AG04449 (cell line): ENCODE results near the gene USP6.
"Not testable (repeated sequence)": the region's sequence is repeated elsewhere in the genome, so short reads cannot be mapped to it uniquely, and the experiment has no call there.

Experiments
- CTCF ChIA-PET: fragments of 350-600 bp; formaldehyde crosslinking; extraction: SDS; loops from one replicate; lab custom pipeline; 2021; ENCODE audit warnings: antibody characterized with exemption; lab: Yijun Ruan, JAX
- POLR2A ChIA-PET: fragments of 400-600, 350-600 bp; formaldehyde crosslinking; extraction: SDS; loops from one replicate; lab custom pipeline; 2020; ENCODE audit warnings: antibody characterized with exemption, inconsistent platforms; lab: Yijun Ruan, JAX
- DNase-seq: peaks from one replicate; pipeline ENCODE4 v3.0.0-alpha.2; 2010; ENCODE audit warnings: low read depth, low spot score
- H3K4me3 ChIP-seq: 2 replicates; pipeline ENCODE4 v1.5.1; 2011; ENCODE audit warnings: low read depth, mild to moderate bottlenecking, control low read depth, low read length
- TF ChIP-seq, protein P1 (sequence below): IDR thresholded peaks from one replicate; pipeline ENCODE4 v1.5.1; 2011; ENCODE audit warnings: mild to moderate bottlenecking, moderate library complexity, low read length, control low read depth, inconsistent platforms; ENCODE audit not compliant: insufficient read depth; ENCODE audit errors: missing control alignments

USP6 gene

DNA sequence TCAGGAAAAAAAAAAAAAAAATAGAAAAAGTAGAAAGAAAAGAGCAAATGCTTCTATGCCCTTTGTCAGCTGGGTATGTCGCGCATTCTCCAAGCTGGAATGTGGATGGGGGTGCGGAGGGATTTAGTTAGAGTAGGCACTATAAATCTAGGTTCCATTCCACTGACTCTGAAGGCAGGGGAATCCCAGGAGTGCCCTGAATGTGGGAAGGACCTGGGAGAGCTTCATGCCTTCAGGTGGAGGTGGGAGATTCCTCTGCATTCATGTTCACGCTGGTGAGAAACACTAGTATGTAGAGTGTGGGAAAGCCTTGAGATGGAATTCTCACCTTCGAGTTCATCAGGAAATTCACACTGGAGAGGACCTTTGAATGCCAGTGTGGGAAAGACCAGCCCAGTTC, 16.6 kb upstream of the USP6 start:
- ChIA-PET CTCF (no interaction called here), POLR2A (no interaction called here)
- TF ChIP-seq, protein P1, sequence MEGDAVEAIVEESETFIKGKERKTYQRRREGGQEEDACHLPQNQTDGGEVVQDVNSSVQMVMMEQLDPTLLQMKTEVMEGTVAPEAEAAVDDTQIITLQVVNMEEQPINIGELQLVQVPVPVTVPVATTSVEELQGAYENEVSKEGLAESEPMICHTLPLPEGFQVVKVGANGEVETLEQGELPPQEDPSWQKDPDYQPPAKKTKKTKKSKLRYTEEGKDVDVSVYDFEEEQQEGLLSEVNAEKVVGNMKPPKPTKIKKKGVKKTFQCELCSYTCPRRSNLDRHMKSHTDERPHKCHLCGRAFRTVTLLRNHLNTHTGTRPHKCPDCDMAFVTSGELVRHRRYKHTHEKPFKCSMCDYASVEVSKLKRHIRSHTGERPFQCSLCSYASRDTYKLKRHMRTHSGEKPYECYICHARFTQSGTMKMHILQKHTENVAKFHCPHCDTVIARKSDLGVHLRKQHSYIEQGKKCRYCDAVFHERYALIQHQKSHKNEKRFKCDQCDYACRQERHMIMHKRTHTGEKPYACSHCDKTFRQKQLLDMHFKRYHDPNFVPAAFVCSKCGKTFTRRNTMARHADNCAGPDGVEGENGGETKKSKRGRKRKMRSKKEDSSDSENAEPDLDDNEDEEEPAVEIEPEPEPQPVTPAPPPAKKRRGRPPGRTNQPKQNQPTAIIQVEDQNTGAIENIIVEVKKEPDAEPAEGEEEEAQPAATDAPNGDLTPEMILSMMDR, result no peak
- H3K4me3 ChIP-seq, result no peak overlapping the region
- no peak for DNase-seq

DNA sequence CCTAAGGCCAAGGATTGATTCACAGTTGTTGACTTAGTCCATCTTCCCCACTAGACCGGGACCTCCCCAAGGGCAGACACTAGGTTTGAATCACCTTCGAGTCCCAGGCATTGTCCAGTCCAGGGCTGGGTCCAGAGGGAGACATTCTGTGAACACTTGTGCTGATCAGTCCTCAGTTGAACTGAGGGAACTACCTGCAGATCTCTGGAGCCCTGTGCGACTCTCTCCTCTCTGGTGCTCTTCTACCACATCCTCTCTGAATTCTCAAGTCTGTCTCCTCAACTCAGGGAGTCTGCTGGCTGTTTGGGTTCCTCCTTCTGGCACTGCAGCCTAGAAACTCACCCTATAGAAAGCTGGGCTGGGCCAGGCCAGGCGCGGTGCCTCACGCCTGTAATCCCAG, 15.0 kb upstream of the USP6 start:
- TF ChIP-seq, protein P1, result no peak
- no peak for DNase-seq
- ChIA-PET POLR2A (interaction anchor here (0.6 kb wide), 1 partner anchor 85 kb away, joined by 4 read pairs; no protein-coding TSS in a partner anchor), CTCF (no interaction called here)
- no peak overlapping the region for H3K4me3 ChIP-seq

DNA sequence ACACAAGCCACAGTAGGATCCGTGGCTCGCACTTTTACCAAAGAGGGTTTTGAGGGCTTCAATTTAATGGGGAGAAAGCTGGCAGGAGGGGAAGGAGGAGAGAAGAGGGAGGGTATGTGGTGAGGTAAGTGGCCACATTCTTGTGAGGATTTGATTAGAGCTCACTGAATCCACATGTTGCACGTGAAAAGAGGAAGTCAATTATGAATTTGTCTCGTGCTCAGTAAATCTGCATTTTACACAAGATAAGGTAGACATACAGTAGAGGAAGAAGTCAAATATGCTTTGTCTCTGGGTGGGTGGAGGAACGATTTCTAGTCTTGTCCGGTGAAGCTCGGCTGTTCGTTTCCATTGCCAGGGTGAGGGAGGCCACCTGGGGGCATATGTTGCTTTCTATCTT, 5.0 kb upstream of the USP6 start:
- TF ChIP-seq, protein P1, result no peak
- POLR2A ChIA-PET, result no interaction called here
- DNase-seq, result no peak
- peak overlapping the region; percentile 95 for H3K4me3 ChIP-seq
- CTCF ChIA-PET, result interaction anchor here (0.6 to 1.3 kb wide), 2 partner anchors 80 to 809 kb away, joined by 3 to 5 read pairs; no protein-coding TSS in a partner anchor

DNA sequence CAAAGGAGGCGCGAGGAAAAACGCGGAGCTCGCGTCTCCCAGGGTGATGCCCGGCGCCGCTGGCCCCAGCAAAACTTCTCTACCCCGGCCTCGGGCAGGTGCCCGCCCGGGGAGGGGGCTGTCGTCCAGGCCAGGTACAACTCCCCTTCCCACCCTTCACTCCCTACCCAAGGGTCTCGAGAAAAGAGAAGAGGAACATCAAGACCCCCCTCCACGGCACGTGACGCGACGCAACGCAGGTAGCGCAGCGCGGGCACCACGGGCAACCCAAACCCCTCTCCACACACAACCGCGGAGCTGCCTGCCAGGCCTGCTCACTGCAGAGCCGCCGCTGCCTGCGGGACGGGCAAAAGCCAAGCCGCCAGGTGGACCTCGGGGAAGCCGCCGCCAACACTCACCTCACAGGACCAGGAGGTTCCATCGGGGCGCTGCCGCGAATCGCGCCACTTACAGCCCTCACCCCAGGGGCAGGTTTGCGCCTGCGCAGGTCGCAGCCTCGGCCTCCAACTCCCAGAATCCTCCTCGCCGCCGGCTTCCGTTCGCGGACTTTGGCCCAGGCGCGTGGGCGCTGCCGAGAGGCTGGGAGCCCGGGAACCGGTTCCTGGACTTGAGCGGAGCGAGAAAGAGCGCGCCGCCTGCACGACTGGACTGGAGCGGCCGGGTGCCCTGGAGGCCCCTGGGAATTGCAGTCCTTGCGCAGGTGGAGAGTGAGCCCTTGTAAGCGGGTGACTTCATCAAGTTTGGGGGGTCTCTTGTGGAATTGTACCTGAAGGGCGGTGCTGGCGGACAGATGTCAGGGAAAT, 4.2 kb upstream of the USP6 start, which contains the start of gene ZNF232:
ZNF232 (minus strand) TSS at position 477 of the 803 bp plus-strand sequence; CDS start at position 421, 56 bp downstream.
- ChIA-PET CTCF (interaction anchor here (0.6 to 0.7 kb wide), 2 partner anchors 448 to 1800 kb away, joined by 3 read pairs; no protein-coding TSS in a partner anchor), POLR2A (no interaction called here)
- H3K4me3 ChIP-seq, result peak within 1 kb of the TSS; percentile 95
- peak; percentile 38 for DNase-seq
- TF ChIP-seq, protein P1, result no peak

DNA sequence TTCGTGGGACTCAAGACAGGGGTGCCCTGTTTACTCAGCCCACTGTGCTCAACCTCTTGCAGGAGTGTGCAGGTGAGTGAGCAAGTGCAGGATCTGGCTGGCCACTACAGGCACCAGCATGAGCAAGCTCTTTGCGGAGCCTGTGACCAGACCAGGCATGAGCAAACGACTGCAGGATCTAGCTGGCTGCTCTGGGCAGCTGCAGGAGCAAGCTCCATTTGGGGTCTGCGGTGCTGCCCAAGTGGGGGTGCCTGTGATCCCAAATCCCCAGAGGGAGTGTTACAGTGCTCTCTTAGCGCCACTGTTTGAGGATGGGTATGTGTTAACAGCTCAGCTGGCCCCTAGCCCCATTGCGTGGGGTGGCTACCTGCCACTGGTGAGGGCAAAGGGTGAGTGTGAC, 2.4 kb downstream of the USP6 start:
- ChIA-PET POLR2A (no interaction called here), CTCF (interaction anchor here (1.1 kb wide), 1 partner anchor 79 kb away, joined by 5 read pairs; no protein-coding TSS in a partner anchor)
- TF ChIP-seq, protein P1, result no peak
- H3K4me3 ChIP-seq, result no peak overlapping the region
- no peak for DNase-seq

DNA sequence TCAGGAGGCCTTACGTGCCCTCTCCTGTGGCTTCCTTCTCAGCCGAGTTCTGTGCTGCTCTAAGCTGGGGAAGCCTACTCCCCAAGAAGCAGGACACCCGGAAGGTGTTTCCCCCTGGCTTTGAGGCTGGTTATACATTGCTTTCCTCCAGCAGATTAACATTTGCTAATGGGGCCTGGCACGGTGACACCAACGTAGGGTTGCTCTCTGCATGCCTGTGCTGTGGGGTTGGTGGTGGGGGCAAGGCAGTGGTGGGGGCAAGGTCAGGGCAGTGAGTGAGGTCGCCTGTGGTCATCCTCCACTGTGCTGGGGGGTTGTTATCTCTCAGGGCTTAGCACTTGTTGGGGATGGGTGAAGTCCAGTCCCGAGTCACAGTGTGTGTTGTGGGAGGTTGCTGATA, 4.2 kb downstream of the USP6 start:
- ChIA-PET CTCF (no interaction called here), POLR2A (no interaction called here)
- H3K4me3 ChIP-seq, result no peak overlapping the region
- TF ChIP-seq, protein P1, result no peak
- no peak for DNase-seq

DNA sequence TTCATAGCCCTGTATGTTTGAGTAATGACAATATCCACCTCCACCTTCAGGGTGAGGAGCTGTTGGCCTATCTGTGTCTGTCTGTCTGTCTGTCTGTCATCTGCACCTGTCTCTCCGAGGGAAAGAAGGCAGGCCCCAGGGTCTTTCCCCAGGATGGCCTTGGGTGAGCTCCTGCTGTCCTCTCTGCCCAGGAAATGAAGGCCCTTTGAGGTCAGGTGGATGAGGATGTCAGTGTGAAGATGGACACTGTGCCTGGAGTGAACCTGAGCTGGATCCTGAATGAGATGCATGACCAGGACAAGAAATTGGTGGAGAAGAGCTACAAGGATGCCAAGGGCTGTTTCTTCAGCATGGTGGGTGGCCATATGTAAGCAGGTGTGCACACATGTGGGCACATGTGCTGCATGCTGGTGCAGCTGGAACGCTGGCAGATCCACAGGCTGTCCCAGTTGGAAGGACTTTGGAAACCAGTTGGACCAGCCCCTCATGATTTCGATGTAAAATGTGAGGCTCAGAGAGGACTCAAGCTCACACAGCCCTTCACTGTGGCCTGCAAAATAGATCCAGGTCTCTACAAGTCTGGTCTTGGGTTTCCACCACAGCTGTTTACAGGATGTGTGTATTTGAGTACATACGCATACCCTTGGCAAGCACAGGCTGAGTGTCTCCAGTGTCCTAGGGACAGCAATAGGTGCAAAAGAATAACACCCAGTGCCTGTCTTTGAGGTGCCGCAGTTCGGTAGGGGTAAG, 4.8 kb downstream of the USP6 start:
- H3K4me3 ChIP-seq, DNase-seq, POLR2A ChIA-PET, CTCF ChIA-PET: not testable (repeated sequence)
